Testis (tissue), 3 donors: ENCODE results near the gene ALDOA. TPM values are rescaled to one million over a fixed set of nuclear protein-coding genes. Genes with fewer than 3 reads are reported as not detected.

ENCODE experiments used
- DNase-seq: peaks from one replicate; pipeline ENCODE4 v3.0.0-alpha.2; 2019
- H3K27ac ChIP-seq, 2 donors: fragments of 200-600 bp; sonication (generic); one replicate each; pipeline ENCODE4 v1.5.1; 2019
- H3K27me3 ChIP-seq: fragments of 200-600 bp; sonication (generic); one replicate; pipeline ENCODE4 v1.5.1; 2019
- H3K36me3 ChIP-seq: fragments of 200-600 bp; sonication (generic); one replicate; pipeline ENCODE4 v1.5.1; 2017; ENCODE audit warnings: low read depth; ENCODE audit errors: missing control alignments
- H3K4me1 ChIP-seq: fragments of 200-600 bp; sonication (generic); one replicate; pipeline ENCODE4 v1.5.1; 2019
- H3K4me3 ChIP-seq, 2 donors: fragments of 200-600 bp; sonication (generic); one replicate each; pipeline ENCODE4 v1.5.1; 2017 to 2019
- H3K9me3 ChIP-seq: fragments of 200-600 bp; sonication (generic); one replicate; pipeline ENCODE4 v1.5.1; 2017
- CTCF ChIP-seq, 3 experiments: fragments of 450-650 bp in 2 of 3; fragments of 200-600 bp in 1 of 3; sonication (generic) in 1 of 3; IDR thresholded peaks; one replicate each; pipeline ENCODE4 v1.5.1; 2016 to 2019; ENCODE audit warnings: antibody characterized with exemption in 3 of 3, mild to moderate bottlenecking in 2 of 3, moderate library complexity in 1 of 3
- POLR2A ChIP-seq: fragments of 450-650 bp; IDR thresholded peaks from one replicate; pipeline ENCODE4 v1.6.1; 2017; ENCODE audit warnings: antibody characterized with exemption, mild to moderate bottlenecking, moderate library complexity
- WGBS, 2 donors: methylation state at CpG; one replicate each; pipeline ENCODE4 v1.1.5; 2018; 5-methylcytosine and 5-hydroxymethylcytosine counted together
- intact Hi-C: fragments of 100-400 bp; cut with DNase I; formaldehyde crosslinking; loops from one replicate; pipeline ENCODE4 v1.15.1; 2023; ENCODE audit warnings: low total_unique reads
- polyA plus RNA-seq: library from polyadenylated mRNA; stranded (reverse); fragments of 350-450 nt; fragmentation: Illumina TruSeq; extraction: RNeasy Lipid Tissue Mini Kit (QIAGEN cat#74804); gene quantifications from one replicate; pipeline ENCODE4 v1.2.3, GENCODE V29; 2014; ENCODE audit warnings: low read depth, low replicate concordance; ENCODE audit not compliant: insufficient read depth
- total RNA-seq, 2 donors: library from RNA; depleted of rRNA; stranded (reverse); fragments of >200 nt; gene quantifications; one replicate each; pipeline ENCODE4 v1.2.3, GENCODE V29; 2016

The ALDOA gene
- total and polyA plus RNA-seq, 3 donors from 2014 or later: 373 to 521 (median 467) TPM

GRCh38 chr16:30088237-30088831 is 22.8 kb downstream of the ALDOA start:
- Histone ChIP-seq H3K27ac (no peak overlapping the region), H3K27me3 (no peaks in the 10 kb centered on the region), H3K4me1 (peaks cover 23% of the 10 kb centered on the region), H3K4me3 (no peak overlapping the region), H3K9me3 (no peaks in the 10 kb centered on the region), H3K36me3 (no peaks in the 10 kb centered on the region)
- TF ChIP-seq CTCF (IDR thresholded peaks at IDR 0.05) (no peak), POLR2A (no peak)
- intact Hi-C loops: no loop called here
- no peak for DNase-seq
- WGBS, 2 donors: 82% methylated on average over 10 of the region's 10 CpGs

GRCh38 chr16:30088832-30089624 is 23.5 kb downstream of the ALDOA start:
- TF ChIP-seq POLR2A (no peak), CTCF (IDR thresholded peaks at IDR 0.05) (no peak)
- WGBS, 2 donors: 82% methylated on average over 8 to 19 of the region's 22 CpGs
- H3K4me1 ChIP-seq: peaks cover 23% of the 10 kb centered on the region
- H3K27ac ChIP-seq: no peak overlapping the region
- H3K9me3 ChIP-seq: no peaks in the 10 kb centered on the region
- no peak overlapping the region for H3K4me3 ChIP-seq
- no peaks in the 10 kb centered on the region for H3K27me3 ChIP-seq
- H3K36me3 ChIP-seq: no peaks in the 10 kb centered on the region
- no peak for DNase-seq
- intact Hi-C loops: no loop called here

GRCh38 chr16:30090610-30091331 is 25.2 kb downstream of the ALDOA start:
- Histone ChIP-seq H3K27me3 (no peaks in the 10 kb centered on the region), H3K4me3 (peak overlapping the region; percentile 61 to 70), H3K4me1 (peaks cover 33% of the 10 kb centered on the region), H3K36me3 (no peaks in the 10 kb centered on the region), H3K27ac (peak overlapping the region in 1 of 2 donors; percentile 91), H3K9me3 (no peaks in the 10 kb centered on the region)
- 32 to 44% methylated on average over 21 to 26 of the region's 26 CpGs for WGBS, 2 donors
- no peak for TF ChIP-seq POLR2A
- TF ChIP-seq CTCF (IDR thresholded peaks at IDR 0.05): no peak
- no peak for DNase-seq
- intact Hi-C loops: no loop called here

GRCh38 chr16:30091474-30092372 is 26.2 kb downstream of the ALDOA start, which contains the start of gene TBX6:
TSS of gene TBX6 (minus strand) at chr16:30091924. CDS start at chr16:30091193, 731 bp downstream.
- H3K27ac ChIP-seq: peak within 1 kb of the TSS; percentile 68 to 91
- intact Hi-C loops: no loop called here
- H3K4me3 ChIP-seq: peak within 1 kb of the TSS; percentile 61 to 70
- TF ChIP-seq POLR2A (no peak), CTCF (IDR thresholded peaks at IDR 0.05) (peak; percentile 66 to 96 (median 92))
- H3K9me3 ChIP-seq: no peaks in the 10 kb centered on the region
- 0 to 5% methylated on average over 13 to 61 of the region's 76 CpGs for WGBS, 2 donors
- DNase-seq: peak; percentile 94
- no peaks in the 10 kb centered on the region for H3K36me3 ChIP-seq
- no peaks in the 10 kb centered on the region for H3K27me3 ChIP-seq
- peaks cover 33% of the 10 kb centered on the region for H3K4me1 ChIP-seq
